ENCODE measurements around the gene ACTR10. TPM values are rescaled to one million over a fixed set of nuclear protein-coding genes. Genes with fewer than 3 reads are reported as not detected.

ACTR10 gene
- total and polyA plus RNA-seq, 2 donors (not counting 1 experiment from before 2014, with no cell fraction given) = 28.7 to 40.6 TPM

DNA sequence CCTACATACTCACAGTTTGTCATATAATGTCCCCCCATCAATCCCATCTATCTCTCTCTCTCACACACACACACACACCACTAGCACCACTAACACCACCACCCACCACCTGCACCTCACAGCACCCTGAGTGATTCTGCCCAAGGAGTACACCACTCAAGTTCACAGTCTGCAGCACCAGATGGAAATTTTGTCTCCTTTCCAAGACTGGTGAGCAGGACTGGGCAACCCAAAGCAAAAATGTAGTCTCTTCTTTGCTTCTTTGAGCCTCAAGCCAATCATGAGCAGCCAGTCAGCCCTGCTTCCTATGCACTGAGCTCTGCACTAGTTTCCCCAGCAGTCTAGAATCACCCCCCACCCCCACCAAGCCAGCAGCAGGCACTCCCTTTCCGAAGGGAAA is 32.9 kb upstream of the ACTR10 start:
- no peak overlapping the region for H3K4me3 ChIP-seq (ENCODE audit: control extremely low read depth in 1 of 5, extremely low read depth in 1 of 5, insufficient read depth in 1 of 5, low read depth in 2 of 5, low read length in 4 of 5)
- intact Hi-C loops (cut with micrococcal nuclease) = no loop called here
- POLR2A ChIA-PET = interaction anchor here (0.7 kb wide), 1 partner anchor 208 kb away, joined by 4 read pairs; no protein-coding TSS in a partner anchor

DNA sequence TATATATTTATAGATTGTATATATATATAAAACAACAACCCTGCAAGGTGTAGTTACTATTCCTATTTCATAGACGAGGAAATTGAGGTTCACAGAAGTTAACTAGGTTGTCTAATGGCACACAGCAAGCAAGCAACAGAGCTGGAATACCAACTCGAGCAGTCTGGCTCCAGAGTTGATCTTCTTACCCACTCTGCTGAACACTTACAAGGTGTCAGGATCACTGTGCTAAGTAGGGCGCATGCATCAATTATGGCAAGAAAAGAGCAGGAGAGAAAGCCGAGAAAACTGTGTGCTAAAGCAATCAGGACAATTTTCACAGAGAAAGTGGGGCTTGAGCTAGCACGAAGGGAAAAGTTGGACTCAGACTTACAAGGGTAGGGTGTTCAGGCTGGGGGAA is 32.1 kb upstream of the ACTR10 start:
- Histone ChIP-seq H4K20me1 (ENCODE audit: control insufficient read depth, insufficient read depth, low read length, poor library complexity, severe bottlenecking) (no peaks in the 10 kb centered on the region), H3K36me3 (replicated peaks in 1 of 2; ENCODE audit: control extremely low read depth in 1 of 2, control insufficient read depth in 1 of 2, extremely low read depth in 1 of 2, insufficient read depth in 2 of 2, low read length in 1 of 2) (no peaks in the 10 kb centered on the region), H3K4me3 (ENCODE audit: control extremely low read depth in 1 of 5, extremely low read depth in 1 of 5, insufficient read depth in 1 of 5, low read depth in 2 of 5, low read length in 4 of 5) (no peak overlapping the region), H3K4me2 (replicated peaks; ENCODE audit: low read depth, low read length, poor library complexity, severe bottlenecking) (no peak overlapping the region), H3K9ac (ENCODE audit: low read length) (no peak overlapping the region), H2AFZ (ENCODE audit: insufficient read depth, low read depth, low read length, poor library complexity, severe bottlenecking) (no peak overlapping the region), H3K27me3 (replicated peaks in 1 of 4; ENCODE audit: control extremely low read depth in 1 of 4, control insufficient read depth in 3 of 4, insufficient read depth in 4 of 4, low read length in 3 of 4) (peaks cover 0 to 4% (median 2%) of the 10 kb centered on the region in 4 experiments), H3K4me1 (ENCODE audit: control insufficient read depth in 2 of 2, insufficient read depth in 2 of 2, low read length in 2 of 2) (no peaks in the 10 kb centered on the region), H3K9me3 (ENCODE audit: control extremely low read depth in 1 of 3, control insufficient read depth in 2 of 3, insufficient read depth in 1 of 3, low read length in 2 of 3) (no peaks in the 10 kb centered on the region), H3K27ac (ENCODE audit: low read length in 2 of 2) (no peak overlapping the region), H3K79me2 (ENCODE audit: control insufficient read depth, insufficient read depth, low read length) (no peaks in the 10 kb centered on the region)
- Mint-ChIP-seq H3K4me3 (no peak overlapping the region), H3K27ac (no peak overlapping the region), H3K27me3 (peaks cover 33% of the 10 kb centered on the region), H3K4me1 (no peaks in the 10 kb centered on the region), H3K9me3 (ENCODE audit: insufficient read depth) (no peaks in the 10 kb centered on the region)
- ChIA-PET POLR2A (interaction anchor here (0.7 kb wide), 1 partner anchor 208 kb away, joined by 4 read pairs; no protein-coding TSS in a partner anchor), CTCF (interaction anchor here (0.9 to 2.3 kb wide), 4 partner anchors 21 to 61 kb away, joined by 3 to 7 read pairs (median 4); no protein-coding TSS in a partner anchor)
- TF ChIP-seq, protein P1, sequence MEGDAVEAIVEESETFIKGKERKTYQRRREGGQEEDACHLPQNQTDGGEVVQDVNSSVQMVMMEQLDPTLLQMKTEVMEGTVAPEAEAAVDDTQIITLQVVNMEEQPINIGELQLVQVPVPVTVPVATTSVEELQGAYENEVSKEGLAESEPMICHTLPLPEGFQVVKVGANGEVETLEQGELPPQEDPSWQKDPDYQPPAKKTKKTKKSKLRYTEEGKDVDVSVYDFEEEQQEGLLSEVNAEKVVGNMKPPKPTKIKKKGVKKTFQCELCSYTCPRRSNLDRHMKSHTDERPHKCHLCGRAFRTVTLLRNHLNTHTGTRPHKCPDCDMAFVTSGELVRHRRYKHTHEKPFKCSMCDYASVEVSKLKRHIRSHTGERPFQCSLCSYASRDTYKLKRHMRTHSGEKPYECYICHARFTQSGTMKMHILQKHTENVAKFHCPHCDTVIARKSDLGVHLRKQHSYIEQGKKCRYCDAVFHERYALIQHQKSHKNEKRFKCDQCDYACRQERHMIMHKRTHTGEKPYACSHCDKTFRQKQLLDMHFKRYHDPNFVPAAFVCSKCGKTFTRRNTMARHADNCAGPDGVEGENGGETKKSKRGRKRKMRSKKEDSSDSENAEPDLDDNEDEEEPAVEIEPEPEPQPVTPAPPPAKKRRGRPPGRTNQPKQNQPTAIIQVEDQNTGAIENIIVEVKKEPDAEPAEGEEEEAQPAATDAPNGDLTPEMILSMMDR (IDR thresholded peaks at IDR 0.05) = no peak
- TF ChIP-seq EZH2 (IDR thresholded peaks at IDR 0.05; ENCODE audit: borderline replicate concordance, insufficient read depth, low read depth, low read length, poor library complexity, severe bottlenecking) = no peak
- ATAC-seq (ENCODE audit: low read depth) = no peak
- intact Hi-C loops (cut with micrococcal nuclease) = no loop called here
- 92% methylated on average over 3 of the region's 5 CpGs for WGBS (ENCODE audit: insufficient coverage)
- DNase-seq = no peak

More for the DNA sequence above, 32.9 kb upstream of the ACTR10 start:
- H3K4me1 ChIP-seq (ENCODE audit: control insufficient read depth in 2 of 2, insufficient read depth in 2 of 2, low read length in 2 of 2) = no peaks in the 10 kb centered on the region
- H3K27me3 Mint-ChIP-seq = peaks cover 33% of the 10 kb centered on the region
- H3K9ac ChIP-seq (ENCODE audit: low read length) = no peak overlapping the region
- H2AFZ ChIP-seq (ENCODE audit: insufficient read depth, low read depth, low read length, poor library complexity, severe bottlenecking) = no peak overlapping the region
- H3K27ac Mint-ChIP-seq = no peak overlapping the region
- H4K20me1 ChIP-seq (ENCODE audit: control insufficient read depth, insufficient read depth, low read length, poor library complexity, severe bottlenecking) = no peaks in the 10 kb centered on the region
- H3K9me3 Mint-ChIP-seq (ENCODE audit: insufficient read depth) = no peaks in the 10 kb centered on the region
- no peaks in the 10 kb centered on the region for H3K36me3 ChIP-seq (replicated peaks in 1 of 2; ENCODE audit: control extremely low read depth in 1 of 2, control insufficient read depth in 1 of 2, extremely low read depth in 1 of 2, insufficient read depth in 2 of 2, low read length in 1 of 2)
- no peak for ATAC-seq (ENCODE audit: low read depth)
- no peak overlapping the region for H3K27ac ChIP-seq (ENCODE audit: low read length in 2 of 2)
- H3K27me3 ChIP-seq (replicated peaks in 1 of 4; ENCODE audit: control extremely low read depth in 1 of 4, control insufficient read depth in 3 of 4, insufficient read depth in 4 of 4, low read length in 3 of 4) = peaks cover 0 to 3% (median under 1%) of the 10 kb centered on the region in 4 experiments
- DNase-seq = no peak
- no peaks in the 10 kb centered on the region for H3K79me2 ChIP-seq (ENCODE audit: control insufficient read depth, insufficient read depth, low read length)
- H3K9me3 ChIP-seq (ENCODE audit: control extremely low read depth in 1 of 3, control insufficient read depth in 2 of 3, insufficient read depth in 1 of 3, low read length in 2 of 3) = no peaks in the 10 kb centered on the region
- CTCF ChIA-PET = interaction anchor here (0.7 to 2.3 kb wide), 8 partner anchors 13 to 61 kb away, joined by 3 to 7 read pairs (median 4); partner anchors contain the start of gene ACTR10
- H3K4me1 Mint-ChIP-seq = no peaks in the 10 kb centered on the region
- WGBS (ENCODE audit: insufficient coverage) = 100% methylated on average over 1 of the region's 1 CpG
- H3K4me2 ChIP-seq (replicated peaks; ENCODE audit: low read depth, low read length, poor library complexity, severe bottlenecking) = no peak overlapping the region
- H3K4me3 Mint-ChIP-seq = no peak overlapping the region
- TF ChIP-seq EZH2 (IDR thresholded peaks at IDR 0.05; ENCODE audit: borderline replicate concordance, insufficient read depth, low read depth, low read length, poor library complexity, severe bottlenecking) = no peak
- TF ChIP-seq, protein P1 (IDR thresholded peaks at IDR 0.05) = no peak

Data from B cell (primary cell).